Stomach (tissue), 4 donors: ENCODE data around the gene TNNT1.

Experiments
- EP300 ChIP-seq: sonication (generic); formaldehyde crosslinking; IDR thresholded peaks from one replicate; pipeline ENCODE4 v1.6.1; 2017; ENCODE audit warnings: antibody characterized with exemption
- POLR2A ChIP-seq, 4 donors: fragments of 450-650 bp; IDR thresholded peaks; one replicate each; pipeline ENCODE4 v1.6.1; 2016; ENCODE audit warnings: antibody characterized with exemption in 4 of 4, control low read depth in 2 of 4, mild to moderate bottlenecking in 1 of 4, moderate library complexity in 1 of 4

DNA sequence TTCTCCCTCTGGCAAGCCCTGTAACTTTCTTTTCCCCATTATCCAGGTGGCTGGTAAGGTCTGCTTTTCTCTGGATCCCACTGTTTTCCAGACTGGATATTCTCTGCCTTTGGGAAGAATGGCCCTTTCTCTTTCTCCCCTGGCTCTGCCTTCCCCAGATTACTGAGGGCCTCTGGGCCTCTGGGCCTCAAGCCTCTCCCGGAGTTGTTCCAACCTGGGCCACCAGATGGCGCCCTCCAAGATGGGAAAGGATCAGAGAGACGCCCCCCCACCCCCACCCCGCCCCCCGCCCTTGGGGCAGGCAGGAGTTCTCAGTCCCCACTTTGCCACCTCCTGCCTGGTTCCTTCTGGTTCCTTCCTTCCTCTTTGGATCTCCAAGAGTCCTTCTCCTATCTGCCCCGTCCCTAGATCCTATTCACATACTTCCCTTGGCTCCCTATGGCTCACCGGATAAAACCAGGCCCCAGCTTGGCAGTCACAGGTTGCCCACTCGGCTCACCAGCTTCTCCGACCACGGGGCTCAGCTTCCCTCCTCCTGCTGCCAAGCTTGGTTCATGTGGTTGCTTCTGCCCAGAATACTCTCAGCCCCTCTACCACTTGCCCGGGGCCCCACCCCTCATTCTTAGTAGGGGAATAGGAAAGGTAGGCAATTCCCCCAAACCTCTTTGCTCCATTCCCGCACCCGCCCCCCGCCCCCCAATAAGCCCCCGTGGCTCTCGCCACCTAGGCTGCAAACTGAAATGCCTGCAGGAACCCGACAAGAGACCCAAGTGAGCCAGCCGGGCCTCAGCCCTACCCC is 60.3 kb downstream of the TNNT1 start:
- no peak for TF ChIP-seq POLR2A (IDR thresholded peaks at IDR 0.05)
- TF ChIP-seq EP300, result no peak
